Stimulated activated CD8-positive, alpha-beta memory T cell treated with anti-CD3 and anti-CD28 coated beads, Interleukin-15, amount 100 ng/mL, for 48 hours (primary cell): ENCODE results near the gene MMP17.

Source experiments
- DNase-seq, 2 donors: peaks; one replicate each; pipeline ENCODE4 v3.0.0-alpha.2; 2020; ENCODE audit warnings: low read depth in 2 of 2

The MMP17 gene

DNA sequence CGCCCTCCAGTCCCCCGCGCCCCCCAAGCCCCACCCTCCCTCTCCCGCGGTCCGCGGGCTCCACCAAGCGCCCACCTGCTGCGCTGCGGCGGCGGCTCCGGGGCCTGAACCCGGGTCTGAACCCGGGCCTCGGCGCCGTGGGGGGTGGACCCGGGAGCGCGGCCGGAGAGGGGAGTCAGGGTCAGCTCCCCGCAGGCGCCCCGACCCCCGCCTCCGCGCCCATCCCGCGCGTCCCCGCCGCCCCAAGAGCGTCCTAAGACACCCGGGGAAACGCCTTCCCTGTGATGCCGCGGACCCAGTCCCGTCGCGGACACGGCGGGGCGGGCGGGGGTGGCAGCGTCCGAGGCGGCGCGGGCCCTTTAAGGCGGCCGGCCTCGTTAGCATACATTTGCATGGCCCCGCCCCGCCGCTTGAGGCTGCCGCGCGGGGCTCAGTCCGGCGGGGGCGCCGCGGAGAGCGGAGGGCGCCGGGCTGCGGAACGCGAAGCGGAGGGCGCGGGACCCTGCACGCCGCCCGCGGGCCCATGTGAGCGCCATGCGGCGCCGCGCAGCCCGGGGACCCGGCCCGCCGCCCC is at the start of gene MMP17:
Gene MMP17 (plus strand): TSS at position 433 of the 574 bp plus-strand sequence. CDS start 102 bp downstream, at position 535.
- DNase-seq, result no peak

DNA sequence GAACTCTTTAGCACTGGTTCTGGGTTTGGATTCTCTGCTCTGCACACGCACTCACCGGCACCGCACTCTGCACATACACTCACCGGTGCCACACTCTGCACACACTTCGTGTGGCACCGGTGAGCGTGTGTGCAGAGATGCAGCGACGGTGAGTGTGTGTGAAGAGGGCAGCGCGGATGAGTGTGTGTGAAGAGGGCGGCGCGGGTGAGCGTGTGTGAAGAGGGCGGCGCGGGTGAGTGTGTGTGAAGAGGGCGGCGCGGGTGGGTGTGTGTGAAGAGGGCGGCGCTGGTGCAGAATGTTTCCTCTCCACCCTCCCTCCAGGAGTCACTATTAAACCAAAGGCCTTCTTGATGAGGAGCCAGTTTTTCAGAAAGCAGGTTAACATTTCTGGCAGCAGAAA is 49.2 kb upstream of the MMP17 start:
- DNase-seq, result no peak

DNA sequence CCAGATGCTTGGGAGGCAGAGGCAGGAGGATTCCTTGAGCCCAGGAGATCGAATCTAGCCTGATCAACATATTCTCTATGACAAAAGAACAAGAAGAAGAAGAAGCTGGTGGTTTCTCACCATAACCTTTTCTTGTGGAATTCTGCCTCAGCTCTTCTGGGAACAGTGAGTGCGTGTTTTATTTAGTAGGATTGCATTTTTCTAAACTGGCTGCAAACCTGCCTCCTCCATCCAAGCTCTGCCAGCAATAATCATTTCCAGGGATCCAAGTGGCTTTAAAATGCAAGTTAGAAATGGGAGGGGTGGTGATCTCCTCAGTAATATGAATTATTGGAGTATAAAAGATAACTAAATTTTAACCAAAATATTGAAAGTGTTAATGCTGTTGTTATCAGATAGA is 46.1 kb upstream of the MMP17 start:
- no peak for DNase-seq

DNA sequence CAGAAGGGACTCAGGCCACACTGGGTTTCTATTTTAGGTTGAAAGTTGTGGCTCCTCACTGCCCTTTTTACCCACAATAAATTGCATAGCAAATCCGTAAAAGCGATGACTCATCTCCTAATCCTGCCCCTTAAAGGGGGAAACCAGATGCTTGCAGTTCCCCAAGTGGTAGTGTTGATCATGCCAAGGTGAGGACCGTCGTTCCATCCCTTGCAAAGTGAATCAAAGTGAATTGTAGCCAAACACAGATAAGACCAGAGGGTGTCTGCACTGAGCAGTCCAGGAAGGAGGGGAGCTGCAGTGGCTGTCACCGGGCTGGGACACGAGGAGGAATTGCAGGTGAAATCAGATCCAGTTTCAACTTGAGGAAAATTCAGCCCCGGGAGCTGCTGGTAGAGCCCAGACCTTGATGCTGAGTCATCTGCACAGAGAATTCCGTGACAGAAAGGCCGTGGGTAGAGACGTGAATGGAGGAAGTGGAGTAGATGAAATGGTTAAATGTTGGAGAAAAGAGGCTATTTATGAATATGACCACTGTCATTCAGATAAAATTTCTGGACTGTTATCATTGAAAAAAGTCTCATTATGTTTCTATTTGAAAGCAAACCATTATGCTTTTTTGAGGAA is 44.2 kb upstream of the MMP17 start:
- DNase-seq, result no peak

DNA sequence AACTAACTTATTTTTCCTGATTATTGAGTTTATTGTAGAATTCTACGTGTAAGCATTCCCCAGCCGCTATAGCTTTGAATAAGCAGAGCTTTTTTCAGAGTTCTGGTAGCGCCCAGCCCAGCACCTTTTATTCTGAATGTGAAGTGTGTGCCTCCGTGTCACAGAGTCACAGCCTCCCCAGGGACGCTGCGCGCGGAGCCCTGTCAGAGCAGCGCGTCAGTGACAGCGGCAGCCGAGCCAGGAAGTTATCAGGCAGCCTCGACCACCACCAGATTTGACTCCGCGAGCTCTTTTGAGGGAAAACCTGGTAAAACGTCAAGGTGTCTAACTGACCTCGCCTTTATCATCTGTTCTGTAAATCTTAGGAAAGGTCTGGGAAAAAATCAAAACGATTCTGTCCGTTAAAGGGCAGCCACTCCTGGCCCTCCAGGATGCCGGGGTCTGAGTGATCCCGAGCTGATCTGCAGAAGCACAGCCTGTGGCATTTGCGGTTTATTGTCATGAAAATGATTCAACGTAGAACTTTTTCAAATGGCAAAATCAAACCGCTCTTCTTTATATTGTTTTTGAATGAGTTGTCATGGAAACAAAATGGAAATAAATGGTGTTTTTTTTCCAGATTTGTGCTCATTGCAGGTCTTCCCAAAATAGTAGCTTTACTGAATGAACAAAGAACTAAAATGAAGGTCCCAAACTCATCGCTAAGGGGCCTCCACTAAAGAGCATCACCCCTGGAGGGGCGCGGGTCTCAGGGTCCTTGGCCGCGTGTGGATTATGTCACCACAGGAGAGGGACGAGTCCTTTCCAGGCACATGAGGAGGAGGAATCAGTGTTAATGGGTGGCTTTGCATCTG is 43.1 kb upstream of the MMP17 start:
- no peak for DNase-seq

DNA sequence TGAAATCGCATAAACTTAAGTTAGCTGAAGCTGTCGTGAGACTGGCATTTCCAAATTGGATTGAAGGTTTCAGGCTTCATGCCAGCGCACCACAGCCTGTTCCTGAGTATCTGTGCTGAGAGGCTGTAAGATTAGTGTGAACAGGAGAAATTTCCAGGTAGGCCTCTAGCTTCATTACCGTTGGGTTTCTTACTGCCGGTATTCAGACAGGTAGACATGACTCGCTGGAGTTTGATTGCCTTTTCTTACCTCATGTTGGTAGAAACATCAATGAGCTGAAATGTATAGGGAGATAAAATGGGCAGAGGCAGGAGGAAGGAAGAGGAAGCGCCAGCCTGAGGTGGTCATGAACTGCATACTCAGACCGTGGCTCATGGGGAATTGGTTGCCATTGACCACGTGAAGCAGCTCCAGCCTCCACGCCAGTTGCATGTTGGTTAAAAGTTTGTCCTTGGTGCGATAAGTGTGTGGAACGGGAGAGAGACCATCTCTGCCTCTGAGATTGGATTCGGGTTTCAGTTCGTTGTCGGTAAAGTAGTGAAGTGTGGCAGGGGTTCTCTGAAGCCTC is 42.3 kb upstream of the MMP17 start:
- no peak for DNase-seq

DNA sequence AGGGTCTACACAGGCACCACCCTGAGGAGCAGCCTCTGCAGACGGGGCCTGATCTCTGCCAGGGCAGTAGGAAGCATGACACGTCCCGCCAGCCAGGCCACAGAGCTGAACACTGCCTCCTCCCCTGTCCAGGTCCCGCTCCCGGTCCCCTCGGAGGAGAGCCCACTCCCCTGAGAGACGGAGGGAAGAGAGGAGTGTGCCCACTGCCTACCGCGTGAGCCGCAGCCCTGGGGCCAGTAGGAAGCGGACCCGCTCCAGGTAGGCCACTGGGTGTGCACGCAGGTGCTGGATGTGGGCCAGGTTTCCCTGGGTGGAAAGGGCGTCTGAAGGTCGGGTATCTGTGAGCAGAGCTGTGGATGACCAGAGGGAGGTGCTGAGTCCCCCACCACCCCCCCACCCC is 41.9 kb upstream of the MMP17 start:
- DNase-seq, result no peak

DNA sequence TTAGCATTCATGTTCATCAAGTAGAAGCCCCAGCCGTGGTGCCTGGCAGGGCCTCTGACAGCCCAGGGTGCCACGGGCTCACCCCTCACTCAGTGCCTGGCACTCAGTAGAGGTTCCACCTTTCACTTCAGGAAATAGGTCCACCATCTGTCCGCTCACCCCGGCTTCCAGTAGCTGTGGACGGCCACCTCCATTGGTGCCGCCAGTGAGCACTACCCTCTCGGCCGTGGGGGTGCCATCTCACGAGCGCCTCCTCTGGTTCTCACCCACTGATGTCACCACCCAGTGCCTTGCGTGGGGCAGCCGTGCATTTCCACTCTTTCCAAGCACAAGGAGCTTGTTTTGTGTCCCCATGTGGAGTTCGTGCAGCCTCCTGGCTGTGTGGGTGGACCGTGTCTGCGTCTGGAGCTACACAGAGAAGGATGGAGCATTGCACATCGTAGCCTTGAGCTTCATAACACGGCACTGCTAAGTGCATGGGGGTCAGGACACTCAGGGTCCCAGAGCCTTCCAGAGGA is 41.0 kb upstream of the MMP17 start:
- no peak for DNase-seq

DNA sequence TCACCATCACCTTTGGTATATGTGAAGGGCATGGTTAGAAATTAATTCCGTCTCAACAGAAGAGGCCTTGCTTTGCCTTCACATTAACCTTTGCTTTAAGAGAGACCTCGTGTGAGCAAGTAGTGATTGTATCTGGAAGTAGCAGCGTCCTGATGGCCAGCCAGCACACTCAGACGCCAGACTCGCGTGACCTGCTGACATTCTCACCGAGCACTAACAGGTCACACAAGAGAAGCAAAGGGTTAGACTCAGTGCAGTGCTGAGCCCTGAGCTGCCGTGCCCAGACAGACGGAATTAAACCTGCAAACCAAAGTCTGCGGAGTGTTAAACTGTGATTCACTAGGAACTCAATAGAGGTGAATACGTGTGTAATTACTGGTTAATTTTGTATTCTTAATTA is 40.1 kb upstream of the MMP17 start:
- DNase-seq, result no peak

DNA sequence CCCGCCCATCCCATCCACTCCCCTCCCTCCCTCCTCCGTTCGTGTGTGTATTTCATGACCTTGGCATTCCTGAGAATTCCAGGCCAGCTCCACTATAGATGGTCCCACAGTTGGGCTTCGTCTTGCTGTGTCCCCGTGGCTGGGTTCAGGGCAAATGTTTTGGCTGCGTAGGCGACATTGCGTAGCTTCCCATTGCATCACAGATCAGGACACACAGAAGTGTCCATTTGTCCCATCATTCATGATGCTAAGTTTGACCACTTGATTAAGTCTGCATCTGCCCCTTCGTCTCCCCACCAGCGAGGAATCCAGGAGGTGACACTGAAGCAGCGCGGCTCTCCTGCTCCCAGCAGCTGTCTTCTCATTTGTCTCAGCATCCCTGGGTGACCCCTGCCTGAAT is 38.6 kb upstream of the MMP17 start:
- DNase-seq, result no peak

DNA sequence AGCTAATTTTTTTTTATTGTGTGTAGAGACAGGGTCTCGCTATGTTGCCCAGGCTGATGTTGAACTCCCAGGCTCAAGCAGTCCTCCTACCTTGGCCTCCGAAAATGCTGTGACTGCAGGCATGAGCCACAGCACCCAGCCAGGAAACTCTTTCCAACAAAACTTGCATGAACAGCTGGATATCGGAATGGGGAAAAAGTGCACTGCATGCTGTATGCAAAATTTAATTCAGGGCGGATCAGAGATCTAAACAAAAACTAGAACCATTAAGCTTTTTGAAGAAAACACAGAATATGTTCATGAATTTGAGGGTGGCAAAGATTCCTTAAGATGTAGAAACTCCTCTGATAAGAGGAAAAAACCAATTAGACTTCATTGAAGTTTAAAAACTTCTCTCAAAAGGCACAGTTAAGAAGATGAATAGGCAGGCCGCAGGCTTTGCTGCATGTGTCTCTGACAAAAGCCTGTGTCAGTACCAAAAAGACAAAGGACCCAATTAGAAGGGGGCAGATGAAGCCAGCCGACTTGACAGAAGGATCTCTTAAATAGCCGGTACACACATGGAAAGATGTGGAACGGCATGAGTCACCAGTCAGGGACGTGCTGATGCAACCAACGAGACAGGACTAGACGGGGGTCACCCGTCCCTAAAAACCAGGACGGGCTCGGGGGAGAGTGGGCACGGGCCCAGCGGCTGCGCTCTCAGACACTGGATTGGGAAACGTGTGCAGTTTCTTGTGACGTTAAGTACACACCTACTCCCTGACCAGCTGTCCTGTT is 34.8 kb upstream of the MMP17 start:
- DNase-seq, result no peak

DNA sequence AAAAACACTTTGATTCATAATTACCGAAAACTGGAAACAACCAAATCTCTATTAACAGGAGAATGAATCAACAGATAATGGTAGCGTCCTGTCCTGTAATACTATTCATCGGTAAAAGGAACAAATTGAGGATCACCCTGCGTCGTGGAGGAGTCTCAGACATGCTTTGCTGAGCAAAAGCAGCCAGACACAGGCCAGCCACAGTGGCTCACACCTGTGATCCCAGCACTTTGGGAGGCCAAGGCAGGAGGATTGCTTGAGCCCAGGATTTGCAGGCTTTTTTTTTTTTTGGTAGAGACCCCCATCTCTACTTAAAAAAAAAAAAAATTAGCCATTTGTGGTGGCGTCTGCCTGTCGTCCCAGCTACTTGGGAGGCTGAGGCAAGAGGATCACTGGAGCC is 34.1 kb upstream of the MMP17 start:
- no peak for DNase-seq

DNA sequence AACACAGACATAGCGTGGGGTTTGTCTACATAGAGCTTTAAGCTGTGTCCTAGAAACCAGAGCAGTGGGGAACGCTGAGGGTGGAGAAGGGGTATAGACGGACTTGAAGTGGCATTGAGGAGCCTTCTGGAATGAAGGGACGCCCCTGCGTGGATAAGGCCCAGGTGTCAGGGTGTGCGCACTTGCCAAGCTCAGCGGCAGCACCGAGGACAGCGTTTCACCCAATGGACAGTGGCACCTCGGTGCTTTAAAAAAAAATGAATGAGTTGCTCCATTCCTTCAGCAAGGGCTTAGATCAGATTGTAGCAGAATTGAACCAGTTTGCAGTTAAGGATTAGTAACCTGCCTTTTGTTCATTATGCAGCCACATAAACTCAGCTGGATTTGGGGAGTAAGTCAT is 33.6 kb upstream of the MMP17 start:
- no peak for DNase-seq

DNA sequence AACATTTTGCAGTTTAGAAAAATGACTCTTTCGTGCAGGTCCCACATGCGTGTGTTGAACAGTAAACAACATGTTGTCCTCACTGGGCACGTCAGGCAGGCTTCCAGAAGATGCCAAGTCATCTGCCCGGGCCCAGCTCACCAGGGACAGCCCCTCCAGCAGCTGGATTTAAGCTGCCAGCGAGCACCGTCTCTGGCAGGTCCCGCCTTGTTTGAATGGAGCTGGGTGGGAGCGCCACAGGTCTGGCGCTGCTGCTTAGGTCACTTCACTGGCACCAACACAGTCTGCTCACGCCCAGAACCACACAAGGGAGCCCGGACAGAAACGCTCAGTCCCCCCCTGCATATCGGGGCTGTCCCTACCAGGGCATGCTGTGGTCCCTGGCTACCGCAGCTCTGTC is 33.1 kb upstream of the MMP17 start:
- no peak for DNase-seq

DNA sequence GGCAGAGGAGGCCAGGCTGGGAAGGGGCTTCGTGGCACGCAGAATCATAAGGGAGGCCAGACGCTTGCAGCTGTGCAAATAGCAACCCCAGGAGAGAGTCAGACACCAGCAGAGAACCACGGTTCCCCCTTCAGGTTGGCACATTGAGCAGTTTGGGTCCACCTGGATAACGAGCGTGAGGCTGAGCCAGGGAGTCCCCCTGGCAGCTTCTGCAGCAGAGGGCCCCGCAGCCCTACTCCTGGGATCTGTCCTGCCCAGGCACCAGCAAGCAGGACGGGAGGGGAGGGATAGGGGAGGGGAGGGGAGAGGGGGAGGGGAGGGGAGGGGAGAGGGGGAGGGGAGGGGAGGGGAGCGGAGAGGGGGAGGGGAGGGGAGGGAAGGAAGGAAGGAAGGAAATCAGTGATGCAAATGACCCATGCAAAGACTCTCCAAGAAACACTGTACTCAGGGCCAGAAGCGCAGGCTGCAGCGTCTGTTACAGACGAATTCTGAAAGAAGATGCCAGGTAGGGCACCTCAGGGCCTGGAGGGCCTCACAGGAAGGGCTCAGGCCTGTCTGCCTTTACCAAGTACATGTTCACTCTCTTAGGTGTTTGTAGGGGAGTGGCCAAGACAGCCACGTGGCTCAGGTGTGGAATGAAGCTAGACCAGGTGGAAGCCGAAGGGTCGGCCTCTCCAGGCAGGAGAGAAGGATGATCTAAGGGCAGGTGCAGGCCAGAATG is 32.3 kb upstream of the MMP17 start:
- no peak for DNase-seq

DNA sequence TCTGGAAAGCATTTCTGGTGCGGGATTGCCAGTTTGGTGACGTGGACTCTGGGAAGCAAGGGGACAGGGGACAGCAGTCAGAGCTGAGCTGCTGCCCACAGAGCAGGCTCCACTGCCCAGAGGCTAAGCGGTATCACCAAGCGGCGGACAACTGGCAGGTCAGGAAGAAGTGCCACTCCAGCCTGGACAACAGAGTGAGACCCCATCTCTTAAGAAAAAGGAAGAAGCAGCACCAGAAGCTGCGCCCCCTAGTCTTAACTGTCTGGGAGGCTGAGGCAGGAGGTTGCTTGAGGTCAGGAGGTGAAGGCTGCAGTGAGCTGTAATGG is 31.8 kb upstream of the MMP17 start:
- DNase-seq, result no peak

DNA sequence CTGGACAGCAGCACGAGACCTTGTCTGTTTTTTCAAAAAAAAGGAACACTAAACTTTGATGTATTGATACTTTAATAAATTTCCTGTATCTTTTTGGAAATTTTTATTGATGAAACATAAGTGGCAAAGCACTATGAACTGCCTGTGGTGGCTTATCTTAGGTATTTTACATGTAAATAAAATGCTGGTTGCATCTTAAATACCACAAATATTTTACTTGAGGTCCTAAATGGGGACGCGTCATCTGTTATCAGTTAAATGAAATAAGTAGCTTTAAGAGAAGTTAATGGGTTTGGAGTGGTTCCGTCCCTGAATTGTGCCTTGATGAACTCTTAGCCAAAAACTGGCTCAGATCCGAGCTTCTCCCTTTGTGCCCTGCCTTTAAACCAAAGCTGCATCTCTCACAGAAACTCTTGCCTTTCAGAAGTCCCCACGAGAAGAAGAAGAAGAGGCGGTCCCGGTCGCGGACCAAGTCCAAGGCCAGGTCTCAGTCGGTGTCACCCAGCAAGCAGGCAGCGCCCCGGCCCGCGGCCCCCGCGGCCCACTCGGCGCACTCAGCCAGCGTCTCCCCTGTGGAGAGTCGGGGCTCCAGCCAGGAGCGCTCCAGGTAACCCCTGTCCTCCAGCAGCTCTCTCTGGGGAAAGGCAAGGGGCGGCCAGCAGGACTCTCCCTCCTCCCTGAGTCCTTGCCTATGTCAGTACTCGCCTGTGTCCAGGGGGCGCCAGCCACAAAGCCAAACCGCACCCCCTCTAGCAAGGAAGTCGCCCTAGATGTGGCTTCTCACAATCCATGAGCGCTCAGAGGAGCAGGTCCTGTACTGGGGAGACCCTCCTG is 31.2 kb upstream of the MMP17 start:
- no peak for DNase-seq

DNA sequence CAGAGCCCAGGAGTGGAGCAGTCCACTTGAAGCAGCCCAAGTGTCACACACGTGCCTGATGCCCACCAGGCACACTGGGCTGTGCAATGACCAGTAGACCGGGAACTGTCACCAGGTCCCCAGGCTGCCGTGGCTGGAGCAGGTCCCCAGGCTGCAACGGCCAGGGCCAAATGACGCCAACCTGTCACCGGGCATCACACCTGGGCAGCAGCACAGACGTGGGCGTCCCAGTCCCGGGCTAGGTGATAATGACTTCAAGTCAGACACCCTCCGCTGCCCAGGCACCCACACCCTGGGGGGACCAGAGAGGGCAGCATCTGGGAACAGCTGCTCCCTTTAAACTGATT is 30.6 kb upstream of the MMP17 start:
- no peak for DNase-seq

DNA sequence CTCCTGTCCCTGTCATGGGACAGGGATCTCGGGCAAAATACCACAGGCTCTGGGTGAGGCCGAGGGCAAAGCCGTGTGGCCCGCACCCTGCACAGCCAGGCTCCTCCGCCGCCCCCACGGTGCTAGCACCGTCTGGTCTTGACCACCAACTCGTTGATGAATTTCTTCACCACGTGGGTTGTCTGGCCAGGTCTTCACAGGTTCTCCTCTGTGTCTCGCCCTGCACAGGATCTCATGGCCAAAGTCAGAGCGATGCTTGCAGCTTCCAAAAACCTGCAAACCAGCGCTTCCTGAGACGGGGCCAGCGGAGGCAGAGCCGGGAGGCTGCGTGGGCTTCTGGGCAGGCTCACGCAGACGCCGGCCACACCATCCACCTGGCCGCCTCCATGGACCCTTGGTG is 29.0 kb upstream of the MMP17 start:
- no peak for DNase-seq

DNA sequence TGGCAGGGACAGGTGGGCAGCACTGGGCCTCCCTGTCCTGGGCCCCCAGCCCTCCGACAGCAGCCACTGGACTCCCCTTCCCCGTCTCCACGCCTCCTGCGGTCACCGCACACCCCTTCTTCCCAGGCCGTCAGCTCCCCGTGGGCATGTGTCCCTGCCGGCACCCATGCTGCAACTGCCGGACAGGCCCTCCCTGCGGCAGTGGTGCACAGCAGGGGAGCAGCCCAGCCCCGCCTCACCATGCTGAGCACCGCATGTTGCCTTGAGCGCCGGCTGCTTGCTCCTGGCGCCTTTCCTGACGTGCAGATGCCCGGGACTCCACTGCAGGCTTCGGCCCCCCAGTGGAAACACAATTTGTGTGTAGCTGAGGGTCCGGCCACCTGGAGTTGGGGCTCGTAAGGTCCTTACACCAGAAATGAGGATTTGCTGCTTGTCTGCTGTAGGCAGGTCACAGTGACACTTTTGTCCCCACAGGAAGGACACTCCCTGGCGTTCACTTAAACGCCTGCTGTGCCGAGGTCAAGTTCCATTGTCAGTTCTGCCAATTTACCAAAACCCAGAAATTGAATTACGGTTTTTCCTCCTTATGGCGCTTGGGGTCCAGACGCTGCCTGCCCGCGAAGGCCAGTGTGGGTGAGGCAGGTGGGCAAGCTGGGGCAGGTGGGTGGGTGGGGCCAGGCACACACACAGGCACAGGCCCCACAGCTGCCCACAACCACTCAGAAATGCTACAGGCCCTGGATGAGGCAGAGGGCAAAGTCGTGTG is 28.2 kb upstream of the MMP17 start:
- DNase-seq, result no peak
